Measurements from ENCODE around the gene TCFL5.

DNA sequence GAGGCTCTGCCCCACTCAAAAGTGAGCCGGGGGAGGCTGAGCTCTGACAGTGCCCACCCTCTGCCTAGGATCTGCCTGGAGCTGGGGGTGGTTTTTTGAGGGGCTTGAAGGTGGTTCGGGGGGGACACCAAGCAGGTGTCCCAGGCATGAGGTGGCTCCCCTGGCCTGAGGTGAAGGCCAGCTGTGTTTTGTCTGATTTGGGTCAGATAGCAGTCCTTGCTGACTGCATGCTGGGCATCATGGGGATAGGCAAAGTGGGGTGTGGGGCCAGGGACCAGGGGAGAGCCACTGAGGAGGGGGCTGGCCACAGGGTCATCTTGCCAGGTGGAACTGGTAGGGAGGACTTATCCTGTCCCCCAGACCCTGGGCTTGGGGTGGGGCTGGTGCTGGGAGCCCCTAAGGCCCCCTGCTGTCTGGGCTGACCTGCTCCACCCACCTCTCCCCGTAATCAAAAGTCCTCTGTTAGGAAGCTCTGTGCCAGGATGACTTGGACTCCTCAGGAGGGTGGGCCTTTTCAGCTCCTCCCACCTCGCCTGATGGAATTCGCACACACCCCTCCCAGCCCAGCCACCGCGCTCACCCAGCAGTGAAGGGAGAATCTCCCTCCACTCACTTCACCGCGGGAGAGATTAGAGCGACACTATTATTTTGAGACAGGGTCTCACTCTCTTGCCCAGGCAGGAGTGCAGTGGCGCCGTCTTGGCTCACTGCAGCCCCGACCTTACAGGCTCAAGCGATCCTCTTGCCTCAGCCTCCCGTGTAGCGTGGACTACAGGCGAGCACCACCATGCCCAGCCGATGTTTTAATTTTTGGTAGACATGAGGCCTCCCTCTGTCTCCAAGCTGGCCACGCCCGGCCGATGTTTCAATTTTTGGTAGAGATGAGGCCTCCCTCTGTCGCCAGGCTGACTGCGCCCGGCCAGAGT, 46.3 kb downstream of the TCFL5 start:
- TF ChIP-seq, protein P1, sequence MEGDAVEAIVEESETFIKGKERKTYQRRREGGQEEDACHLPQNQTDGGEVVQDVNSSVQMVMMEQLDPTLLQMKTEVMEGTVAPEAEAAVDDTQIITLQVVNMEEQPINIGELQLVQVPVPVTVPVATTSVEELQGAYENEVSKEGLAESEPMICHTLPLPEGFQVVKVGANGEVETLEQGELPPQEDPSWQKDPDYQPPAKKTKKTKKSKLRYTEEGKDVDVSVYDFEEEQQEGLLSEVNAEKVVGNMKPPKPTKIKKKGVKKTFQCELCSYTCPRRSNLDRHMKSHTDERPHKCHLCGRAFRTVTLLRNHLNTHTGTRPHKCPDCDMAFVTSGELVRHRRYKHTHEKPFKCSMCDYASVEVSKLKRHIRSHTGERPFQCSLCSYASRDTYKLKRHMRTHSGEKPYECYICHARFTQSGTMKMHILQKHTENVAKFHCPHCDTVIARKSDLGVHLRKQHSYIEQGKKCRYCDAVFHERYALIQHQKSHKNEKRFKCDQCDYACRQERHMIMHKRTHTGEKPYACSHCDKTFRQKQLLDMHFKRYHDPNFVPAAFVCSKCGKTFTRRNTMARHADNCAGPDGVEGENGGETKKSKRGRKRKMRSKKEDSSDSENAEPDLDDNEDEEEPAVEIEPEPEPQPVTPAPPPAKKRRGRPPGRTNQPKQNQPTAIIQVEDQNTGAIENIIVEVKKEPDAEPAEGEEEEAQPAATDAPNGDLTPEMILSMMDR (IDR thresholded peaks at IDR 0.05): no peak
- no peak for TF ChIP-seq POLR2A (IDR thresholded peaks at IDR 0.05)
